Neuronal stem cell (in vitro differentiated cells): ENCODE data around the gene ARMH1.

Source experiments
- DNase-seq: peaks from one replicate; pipeline ENCODE4 v3.0.0-alpha.2; 2013; ENCODE audit warnings: low spot score
- H2AFZ ChIP-seq: one replicate; pipeline ENCODE4 v1.6.1; 2013; ENCODE audit warnings: mild to moderate bottlenecking, low read length, inconsistent platforms
- H2AK5ac ChIP-seq: 2 replicates; pipeline ENCODE4 v1.6.1; 2013; ENCODE audit warnings: low read depth, mild to moderate bottlenecking, inconsistent platforms, low read length, moderate library complexity, mixed read lengths
- H2BK120ac ChIP-seq: 2 replicates; pipeline ENCODE4 v1.6.1; 2013; ENCODE audit warnings: low read depth, mild to moderate bottlenecking, inconsistent platforms, low read length, moderate library complexity, mixed read lengths
- H2BK12ac ChIP-seq: one replicate; pipeline ENCODE4 v1.6.1; 2013; ENCODE audit warnings: low read length, inconsistent platforms
- H2BK15ac ChIP-seq: 2 replicates; pipeline ENCODE4 v1.6.1; 2013; ENCODE audit warnings: mild to moderate bottlenecking, low read length, inconsistent platforms, mixed read lengths
- H2BK5ac ChIP-seq: one replicate; pipeline ENCODE4 v1.6.1; 2013; ENCODE audit warnings: inconsistent platforms, mild to moderate bottlenecking, low read length, moderate library complexity
- H3K14ac ChIP-seq: one replicate; pipeline ENCODE4 v1.6.1; 2013; ENCODE audit warnings: low read length, inconsistent platforms
- H3K18ac ChIP-seq: 2 replicates; pipeline ENCODE4 v1.6.1; 2013; ENCODE audit warnings: low read length, inconsistent platforms
- H3K23ac ChIP-seq: 2 replicates; pipeline ENCODE4 v1.6.1; 2013; ENCODE audit warnings: low read depth, mild to moderate bottlenecking, mixed read lengths, low read length, inconsistent platforms; ENCODE audit not compliant: poor library complexity
- H3K27ac ChIP-seq: replicated peaks from 3 replicates; pipeline ENCODE4 v1.5.1; 2013; ENCODE audit warnings: low read length, inconsistent platforms
- H3K27me3 ChIP-seq, 3 experiments: 2 replicates each; pipeline ENCODE4 v1.6.1; 2013; ENCODE audit warnings: low read length in 3 of 3, mild to moderate bottlenecking in 2 of 3, inconsistent platforms in 1 of 3, low read depth in 1 of 3, mixed read lengths in 1 of 3, moderate library complexity in 1 of 3; ENCODE audit not compliant: control insufficient read depth in 3 of 3, insufficient read depth in 3 of 3
- H3K36me3 ChIP-seq, 2 donors: replicated peaks in 1 of 2; 2 replicates each; pipeline ENCODE4 v1.6.1; 2013; ENCODE audit warnings: low read length in 2 of 2; ENCODE audit not compliant: control insufficient read depth in 2 of 2, insufficient read depth in 2 of 2
- H3K4ac ChIP-seq: 2 replicates; pipeline ENCODE4 v1.6.1; 2013; ENCODE audit warnings: inconsistent platforms, mild to moderate bottlenecking, low read length, moderate library complexity
- H3K4me1 ChIP-seq, 2 donors: 1 replicate in 1 of 2; 2 replicates in 1 of 2; pipeline ENCODE4 v1.6.1; 2013; ENCODE audit warnings: low read length in 2 of 2, low read depth in 1 of 2; ENCODE audit not compliant: control insufficient read depth in 2 of 2, insufficient read depth in 1 of 2
- H3K4me2 ChIP-seq: one replicate; pipeline ENCODE4 v1.6.1; 2013; ENCODE audit warnings: mild to moderate bottlenecking, low read length, inconsistent platforms; ENCODE audit not compliant: insufficient read depth, poor library complexity, severe bottlenecking
- H3K4me3 ChIP-seq, 2 donors: 2 replicates each; pipeline ENCODE4 v1.5.1; 2013; ENCODE audit warnings: low read length in 2 of 2, mild to moderate bottlenecking in 2 of 2, inconsistent platforms in 1 of 2, moderate library complexity in 1 of 2
- H3K79me1 ChIP-seq: one replicate; pipeline ENCODE4 v1.6.1; 2013; ENCODE audit warnings: low read depth, mild to moderate bottlenecking, inconsistent platforms, low read length, moderate library complexity
- H3K9ac ChIP-seq: one replicate; pipeline ENCODE4 v1.6.1; 2013; ENCODE audit warnings: mild to moderate bottlenecking, low read depth, low read length, inconsistent platforms; ENCODE audit not compliant: poor library complexity
- H3K9me3 ChIP-seq, 2 donors: replicated peaks in 1 of 2; 2 replicates each; pipeline versions ENCODE3 to v1.6.1; 2013; ENCODE audit warnings: low read length in 2 of 2, mild to moderate bottlenecking in 2 of 2, inconsistent platforms in 1 of 2, low read depth in 1 of 2, mixed read lengths in 1 of 2, moderate library complexity in 1 of 2; ENCODE audit not compliant: control insufficient read depth in 2 of 2, insufficient read depth in 1 of 2
- H4K8ac ChIP-seq: one replicate; pipeline ENCODE4 v1.6.1; 2013; ENCODE audit warnings: low read depth, mild to moderate bottlenecking, inconsistent platforms, low read length, moderate library complexity
- H4K91ac ChIP-seq: one replicate; pipeline ENCODE4 v1.6.1; 2013; ENCODE audit warnings: low read length, low read depth, mild to moderate bottlenecking, inconsistent platforms; ENCODE audit not compliant: poor library complexity
- WGBS, 2 donors: extraction: QIAGEN DNeasy Blood & Tissue Kit; methylation state at CpG; one replicate each; pipeline ENCODE4 v1.1.7; 2013; ENCODE audit warnings: missing lambda C conversion rate in 2 of 2, mixed read lengths in 1 of 2; ENCODE audit not compliant: insufficient read length in 2 of 2, insufficient replicate concordance in 1 of 2; ENCODE audit errors: extremely low coverage in 2 of 2; 5-methylcytosine and 5-hydroxymethylcytosine counted together

The ARMH1 gene

DNA sequence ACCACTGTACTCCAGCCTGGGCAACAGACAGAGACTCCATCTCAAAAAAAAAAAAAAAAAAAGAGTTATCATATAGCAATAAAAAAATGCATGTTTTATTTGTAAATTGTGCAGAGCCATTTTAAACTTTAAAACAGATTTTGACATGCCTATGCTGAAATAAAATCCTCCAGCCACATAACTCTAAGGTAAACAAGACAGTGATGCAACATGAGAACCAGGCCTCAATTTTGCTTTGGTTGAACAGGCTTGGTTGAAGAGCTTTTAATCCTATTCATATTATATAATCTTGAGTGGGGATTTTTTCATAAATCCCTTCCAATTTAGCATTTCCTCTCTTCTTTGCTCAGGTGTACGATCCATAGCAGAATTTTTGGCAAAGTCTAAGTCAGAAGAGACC is 26.1 kb downstream of the ARMH1 start:
- H2AFZ ChIP-seq = no peak overlapping the region
- no CpG with 5 or more reads among the region's 1 CpG for WGBS, 2 donors

DNA sequence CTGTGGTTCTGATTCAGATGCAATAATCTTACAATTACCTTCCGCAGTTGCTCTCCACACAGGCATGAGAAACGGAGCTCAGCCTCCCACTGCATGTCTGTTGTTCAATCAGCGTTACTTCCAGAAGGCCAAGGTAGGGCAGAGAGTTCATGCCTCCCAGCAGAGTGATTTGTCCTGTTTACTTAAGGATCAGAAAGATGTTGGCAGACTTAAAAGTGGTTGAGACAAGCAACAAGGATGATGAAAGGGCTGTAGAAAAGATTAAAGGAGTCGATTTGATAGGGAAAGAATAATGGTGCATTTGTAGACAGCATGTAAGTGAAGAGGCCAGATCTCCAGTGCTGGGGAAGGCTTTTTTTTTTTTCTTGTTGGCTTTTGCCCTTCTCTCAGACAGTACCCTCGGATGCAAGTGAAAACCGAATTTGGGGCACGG is 26.6 kb downstream of the ARMH1 start:
- no peak overlapping the region for H2AFZ ChIP-seq
- H3K27ac ChIP-seq = no peak overlapping the region
- no peak overlapping the region for H3K23ac ChIP-seq
- no peak overlapping the region for H2BK5ac ChIP-seq
- no peak overlapping the region for H2BK120ac ChIP-seq
- H3K4me1 ChIP-seq = no peaks in the 10 kb centered on the region
- no peak overlapping the region for H2AK5ac ChIP-seq
- H3K18ac ChIP-seq = no peak overlapping the region
- no peaks in the 10 kb centered on the region for H3K79me1 ChIP-seq
- no peaks in the 10 kb centered on the region for H3K9me3 ChIP-seq
- H4K8ac ChIP-seq = no peak overlapping the region
- H3K36me3 ChIP-seq = no peaks in the 10 kb centered on the region
- no peak overlapping the region for H3K9ac ChIP-seq
- no peaks in the 10 kb centered on the region for H3K27me3 ChIP-seq
- no peak overlapping the region for H2BK12ac ChIP-seq
- H3K4me3 ChIP-seq = no peak overlapping the region
- H2BK15ac ChIP-seq = no peak overlapping the region
- no peak overlapping the region for H3K4ac ChIP-seq
- no peak overlapping the region for H3K14ac ChIP-seq
- no peak for DNase-seq
- WGBS, 2 donors = 100% methylated on average over 1 of the region's 7 CpGs; no CpG with 5 or more reads in 1 of the 2 donors
- H3K4me2 ChIP-seq = no peak overlapping the region
- no peak overlapping the region for H4K91ac ChIP-seq

More for the DNA sequence above, 26.1 kb downstream of the ARMH1 start:
- Histone ChIP-seq H2BK120ac (no peak overlapping the region), H2AK5ac (no peak overlapping the region), H3K9ac (no peak overlapping the region), H3K4ac (no peak overlapping the region), H3K27me3 (no peaks in the 10 kb centered on the region), H2BK15ac (no peak overlapping the region), H3K27ac (no peak overlapping the region), H3K36me3 (no peaks in the 10 kb centered on the region), H3K4me2 (no peak overlapping the region), H4K8ac (no peak overlapping the region), H3K4me1 (no peaks in the 10 kb centered on the region), H3K79me1 (no peaks in the 10 kb centered on the region), H3K18ac (no peak overlapping the region), H3K14ac (no peak overlapping the region), H4K91ac (no peak overlapping the region), H2BK5ac (no peak overlapping the region), H2BK12ac (no peak overlapping the region), H3K4me3 (no peak overlapping the region), H3K9me3 (no peaks in the 10 kb centered on the region), H3K23ac (no peak overlapping the region)
- no peak for DNase-seq

DNA sequence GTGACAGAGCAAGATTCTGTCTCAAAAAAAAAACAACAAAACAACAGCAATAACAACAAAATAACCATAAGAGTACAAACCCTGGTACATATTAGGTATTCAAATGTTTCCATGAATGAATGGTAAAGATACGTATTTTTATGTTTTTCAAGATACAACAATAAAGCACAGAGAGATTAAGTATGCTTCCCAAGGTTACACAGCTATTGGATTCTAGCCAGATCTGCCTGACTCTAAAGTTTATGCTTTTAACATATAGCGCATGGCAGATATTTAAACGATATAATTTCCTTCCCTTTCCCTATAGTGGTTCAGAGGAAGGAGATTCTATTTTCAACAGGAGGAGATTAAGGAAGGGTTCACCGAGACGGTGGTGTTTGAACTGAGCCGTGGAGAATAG is 31.0 kb downstream of the ARMH1 start:
- Histone ChIP-seq H3K27ac (no peak overlapping the region), H3K4me3 (no peak overlapping the region), H2BK12ac (no peak overlapping the region), H2BK120ac (no peak overlapping the region), H3K4ac (no peak overlapping the region), H3K79me1 (no peaks in the 10 kb centered on the region), H2BK15ac (no peak overlapping the region), H3K9ac (no peak overlapping the region), H3K36me3 (no peaks in the 10 kb centered on the region), H3K4me2 (no peak overlapping the region), H3K18ac (no peak overlapping the region), H3K27me3 (no peaks in the 10 kb centered on the region), H3K14ac (no peak overlapping the region), H3K9me3 (peaks cover 4 to 11% of the 10 kb centered on the region in 2 donors), H4K91ac (no peak overlapping the region), H3K4me1 (no peaks in the 10 kb centered on the region), H3K23ac (no peak overlapping the region), H2BK5ac (no peak overlapping the region), H2AK5ac (no peak overlapping the region), H2AFZ (no peak overlapping the region), H4K8ac (no peak overlapping the region)
- no peak for DNase-seq
- 100% methylated on average over 3 of the region's 6 CpGs; no CpG with 5 or more reads in 1 of the 2 donors for WGBS, 2 donors

DNA sequence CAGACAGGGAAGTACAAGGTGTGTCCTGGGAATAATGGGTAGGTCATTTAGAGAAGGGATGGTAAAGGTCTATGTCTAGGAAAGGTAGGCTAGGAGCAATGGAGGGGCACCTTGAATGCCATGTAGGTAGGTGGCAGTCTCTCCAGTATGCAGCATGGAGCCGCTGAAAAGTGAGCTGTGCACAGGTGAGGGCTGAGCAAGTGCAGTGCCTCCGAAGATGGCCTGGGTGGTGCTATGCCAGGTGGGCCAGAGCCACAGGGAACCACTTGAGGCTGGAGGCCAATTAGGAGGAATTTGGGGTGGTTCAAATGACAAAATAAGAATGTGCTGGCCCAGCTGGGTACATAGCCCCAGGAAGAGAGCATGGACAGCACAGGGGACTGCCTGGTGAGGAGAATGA is 31.4 kb downstream of the ARMH1 start:
- Histone ChIP-seq H3K18ac (no peak overlapping the region), H3K4me2 (no peak overlapping the region), H3K4ac (no peak overlapping the region), H3K79me1 (no peaks in the 10 kb centered on the region), H3K4me3 (peak overlapping the region in 1 of 2 donors; percentile 31), H2BK5ac (no peak overlapping the region), H3K27me3 (no peaks in the 10 kb centered on the region), H3K14ac (no peak overlapping the region), H2BK15ac (no peak overlapping the region), H3K9ac (no peak overlapping the region), H3K23ac (no peak overlapping the region), H3K36me3 (no peaks in the 10 kb centered on the region), H3K27ac (no peak overlapping the region), H3K4me1 (no peaks in the 10 kb centered on the region), H2AFZ (no peak overlapping the region), H4K8ac (no peak overlapping the region), H4K91ac (no peak overlapping the region), H2BK120ac (no peak overlapping the region), H2AK5ac (no peak overlapping the region), H3K9me3 (peaks cover 4 to 11% of the 10 kb centered on the region in 2 donors), H2BK12ac (no peak overlapping the region)
- WGBS, 2 donors = no CpG with 5 or more reads among the region's 2 CpGs
- DNase-seq = no peak
